ENCODE measurements around the gene ATP2A1. TPM values are rescaled to one million over a fixed set of nuclear protein-coding genes. Genes with fewer than 3 reads are reported as not detected.
A peak's percentile ranks its signal among the peaks of the same experiment; 100 is the strongest.

The ATP2A1 gene
- total RNA-seq, 2 donors from 2014 or later = 0.41 to 0.42 TPM

- DNase-seq (ENCODE audit: low spot score) = no peak
- ATAC-seq (ENCODE audit: insufficient number of reproducible peaks, low FRiP score, low read depth) = no peak
- H3K27ac ChIP-seq = peak overlapping the region in 1 of 2 donors; percentile 24
- peaks cover 50% of the 10 kb centered on the region for H3K36me3 ChIP-seq
- no peaks in the 10 kb centered on the region for H3K27me3 ChIP-seq (replicated peaks; ENCODE audit: insufficient read depth)
- TF ChIP-seq CTCF (IDR thresholded peaks at IDR 0.05) = no peak
- no peak overlapping the region for H3K4me3 ChIP-seq
- H3K9me3 ChIP-seq = no peaks in the 10 kb centered on the region
- peaks cover 0 to 4% of the 10 kb centered on the region in 2 donors for H3K4me1 ChIP-seq (ENCODE audit: control insufficient read depth in 1 of 2, low read depth in 2 of 2)
Measured at GRCh38 chr16:28839899-28840298, 38.4 kb upstream of the ATP2A1 start.

- DNase-seq (ENCODE audit: low spot score) (no peak), ATAC-seq (ENCODE audit: insufficient number of reproducible peaks, low FRiP score, low read depth) (no peak)
- Histone ChIP-seq H3K4me3 (no peak overlapping the region), H3K4me1 (ENCODE audit: control insufficient read depth in 1 of 2, low read depth in 2 of 2) (peaks cover 3 to 22% of the 10 kb centered on the region in 2 donors), H3K9me3 (no peaks in the 10 kb centered on the region), H3K27me3 (replicated peaks; ENCODE audit: insufficient read depth) (no peaks in the 10 kb centered on the region), H3K36me3 (peaks cover 31% of the 10 kb centered on the region), H3K27ac (no peak overlapping the region)
- no peak for TF ChIP-seq CTCF (IDR thresholded peaks at IDR 0.05)
Measured at GRCh38 chr16:28842696-28843095, 35.6 kb upstream of the ATP2A1 start.

GRCh38 chr16:28843766-28844165 lies 34.5 kb upstream of the ATP2A1 start:
- H3K9me3 ChIP-seq = no peaks in the 10 kb centered on the region
- ATAC-seq (ENCODE audit: insufficient number of reproducible peaks, low FRiP score, low read depth) (no peak), DNase-seq (ENCODE audit: low spot score) (no peak)
- no peaks in the 10 kb centered on the region for H3K27me3 ChIP-seq (replicated peaks; ENCODE audit: insufficient read depth)
- peaks cover 3 to 22% of the 10 kb centered on the region in 2 donors for H3K4me1 ChIP-seq (ENCODE audit: control insufficient read depth in 1 of 2, low read depth in 2 of 2)
- no peak overlapping the region for H3K27ac ChIP-seq
- H3K4me3 ChIP-seq = no peak overlapping the region
- peaks cover 31% of the 10 kb centered on the region for H3K36me3 ChIP-seq
- no peak for TF ChIP-seq CTCF (IDR thresholded peaks at IDR 0.05)

- no peaks in the 10 kb centered on the region for H3K9me3 ChIP-seq
- H3K36me3 ChIP-seq = peaks cover 31% of the 10 kb centered on the region
- no peak overlapping the region for H3K27ac ChIP-seq
- ATAC-seq (ENCODE audit: insufficient number of reproducible peaks, low FRiP score, low read depth) (no peak), DNase-seq (ENCODE audit: low spot score) (no peak)
- TF ChIP-seq CTCF (IDR thresholded peaks at IDR 0.05) = no peak
- H3K27me3 ChIP-seq (replicated peaks; ENCODE audit: insufficient read depth) = no peaks in the 10 kb centered on the region
- no peak overlapping the region for H3K4me3 ChIP-seq
- peaks cover 3 to 22% of the 10 kb centered on the region in 2 donors for H3K4me1 ChIP-seq (ENCODE audit: control insufficient read depth in 1 of 2, low read depth in 2 of 2)
Measured at GRCh38 chr16:28844226-28844885, 33.9 kb upstream of the ATP2A1 start.

- no peak overlapping the region for H3K27ac ChIP-seq
- ATAC-seq (ENCODE audit: insufficient number of reproducible peaks, low FRiP score, low read depth) = no peak
- TF ChIP-seq CTCF (IDR thresholded peaks at IDR 0.05) = no peak
Measured at GRCh38 chr16:28845293-28845692, 33.0 kb upstream of the ATP2A1 start.

More at GRCh38 chr16:28845293-28845692, 33.0 kb upstream of the ATP2A1 start:
- DNase-seq (ENCODE audit: low spot score) = no peak
- H3K4me1 ChIP-seq (ENCODE audit: control insufficient read depth in 1 of 2, low read depth in 2 of 2) = peaks cover 3 to 22% of the 10 kb centered on the region in 2 donors
- peaks cover 31% of the 10 kb centered on the region for H3K36me3 ChIP-seq
- H3K4me3 ChIP-seq = peak overlapping the region; percentile 89
- H3K9me3 ChIP-seq = no peaks in the 10 kb centered on the region
- no peaks in the 10 kb centered on the region for H3K27me3 ChIP-seq (replicated peaks; ENCODE audit: insufficient read depth)

Data from thoracic aorta (tissue), 2 donors.